Measurements from ENCODE around the gene ACO1. TPM values are rescaled to one million over a fixed set of nuclear protein-coding genes. Genes with fewer than 3 reads are reported as not detected.

The ACO1 gene
- total and polyA plus RNA-seq, 2 donors (not counting 3 experiments of a cell fraction or from before 2014, with no cell fraction given), result 51.6 to 54.1 TPM

GRCh38 chr9:32389365-32389764 is 4.9 kb downstream of the ACO1 start:
- Histone ChIP-seq H3K9me3 (replicated peaks; ENCODE audit: control insufficient read depth, insufficient read depth, low read length) (no peaks in the 10 kb centered on the region), H3K9me1 (replicated peaks; ENCODE audit: control insufficient read depth, extremely low read depth, insufficient read depth, low read length) (no peaks in the 10 kb centered on the region), H3K27me3 (ENCODE audit: control insufficient read depth in 2 of 2, insufficient read depth in 2 of 2, low read length in 2 of 2) (no peaks in the 10 kb centered on the region), H3K36me3 (ENCODE audit: control insufficient read depth in 2 of 2, extremely low read depth in 1 of 2, insufficient read depth in 2 of 2, low read length in 2 of 2) (no peaks in the 10 kb centered on the region), H3K4me1 (ENCODE audit: control insufficient read depth, extremely low read depth, insufficient read depth, low read length) (peaks cover 22% of the 10 kb centered on the region), H2AFZ (ENCODE audit: low read depth, low read length) (no peak overlapping the region), H4K20me1 (replicated peaks; ENCODE audit: control insufficient read depth, extremely low read depth, insufficient read depth, low read length) (no peaks in the 10 kb centered on the region), H3K4me2 (ENCODE audit: insufficient read depth, low read length) (no peak overlapping the region), H3K9ac (replicated peaks; ENCODE audit: extremely low read depth, insufficient read depth, low read length) (no peak overlapping the region), H3K27ac (ENCODE audit: insufficient read depth, low read depth, low read length) (no peak overlapping the region), H3K4me3 (replicated peaks in 1 of 3; ENCODE audit: insufficient read depth in 1 of 3, low read depth in 1 of 3, low read length in 3 of 3) (no peak overlapping the region), H3K79me2 (ENCODE audit: control insufficient read depth, insufficient read depth, low read length) (peaks cover 50% of the 10 kb centered on the region)
- intact Hi-C loops (cut with micrococcal nuclease) (no loop called here), dilution Hi-C loops (cut with MboI; ENCODE audit: extremely low pct_ligation_motif_present, low sequenced_read_pairs) (loop anchor here (25.0 kb wide), 1 partner anchor 173 kb away; the partner anchor contains the start of genes NDUFB6, SMIM27 and TOPORS)
- TF ChIP-seq MAX (IDR thresholded peaks at IDR 0.05; ENCODE audit: insufficient read depth, insufficient read length) (no peak), MYC (IDR thresholded peaks at IDR 0.05; ENCODE audit: low read depth, low read length) (no peak)
- BruUV-seq (replicated peaks), result no TSS peak
- FAIRE-seq (no peak), DNase-seq (ENCODE audit: low read depth, low spot score) (no peak)
- POLR2A ChIA-PET, result no interaction called here
- CTCF ChIA-PET, result interaction anchor here (0.9 to 8.7 kb wide), 3 partner anchors 9 to 42 kb away, joined by 3 to 105 read pairs (median 4); no protein-coding TSS in a partner anchor

- ChIA-PET POLR2A (interaction anchor here (0.7 kb wide), 1 partner anchor 10 kb away, joined by 3 read pairs; the partner anchor contains the start of gene ACO1), CTCF (interaction anchor here (1.4 to 6.4 kb wide), 5 partner anchors 9 to 132 kb away, joined by 4 to 71 read pairs (median 21); partner anchors contain the start of genes ACO1 and RIGI)
- dilution Hi-C loops (cut with MboI; ENCODE audit: extremely low pct_ligation_motif_present, low sequenced_read_pairs) (loop anchor here (25.0 kb wide), 1 partner anchor 168 kb away; the partner anchor contains the start of genes NDUFB6, SMIM27 and TOPORS), intact Hi-C loops (cut with micrococcal nuclease) (no loop called here)
- no peak overlapping the region for H3K4me2 ChIP-seq (ENCODE audit: insufficient read depth, low read length)
- H3K4me1 ChIP-seq (ENCODE audit: control insufficient read depth, extremely low read depth, insufficient read depth, low read length), result peaks cover 29% of the 10 kb centered on the region
- no peaks in the 10 kb centered on the region for H3K9me1 ChIP-seq (replicated peaks; ENCODE audit: control insufficient read depth, extremely low read depth, insufficient read depth, low read length)
- H3K36me3 ChIP-seq (ENCODE audit: control insufficient read depth in 2 of 2, extremely low read depth in 1 of 2, insufficient read depth in 2 of 2, low read length in 2 of 2), result no peaks in the 10 kb centered on the region
- no peaks in the 10 kb centered on the region for H3K27me3 ChIP-seq (ENCODE audit: control insufficient read depth in 2 of 2, insufficient read depth in 2 of 2, low read length in 2 of 2)
- no peak overlapping the region for H3K4me3 ChIP-seq (replicated peaks in 1 of 3; ENCODE audit: insufficient read depth in 1 of 3, low read depth in 1 of 3, low read length in 3 of 3)
- H2AFZ ChIP-seq (ENCODE audit: low read depth, low read length), result no peak overlapping the region
- no TSS peak for BruUV-seq (replicated peaks)
- no peak overlapping the region for H3K27ac ChIP-seq (ENCODE audit: insufficient read depth, low read depth, low read length)
- TF ChIP-seq MAX (IDR thresholded peaks at IDR 0.05; ENCODE audit: insufficient read depth, insufficient read length), result no peak
- no peak for TF ChIP-seq MYC (IDR thresholded peaks at IDR 0.05; ENCODE audit: low read depth, low read length)
- TF ChIP-seq POLR2AphosphoS5 (IDR thresholded peaks at IDR 0.05; ENCODE audit: insufficient read depth, low read depth, low read length), result no peak
- no peak for TF ChIP-seq FOS (IDR thresholded peaks at IDR 0.05; ENCODE audit: borderline replicate concordance, insufficient read depth, low read length)
- TF ChIP-seq POLR2A (IDR thresholded peaks at IDR 0.05; ENCODE audit: low read depth, low read length), result no peak
- TF ChIP-seq EZH2 (IDR thresholded peaks at IDR 0.05; ENCODE audit: borderline replicate concordance, low read depth, low read length, severe bottlenecking), result no peak
- TF ChIP-seq JUN (IDR thresholded peaks at IDR 0.05; ENCODE audit: borderline replicate concordance, insufficient read depth, insufficient read length, low read depth), result no peak
- no peak for TF ChIP-seq CTCF (IDR thresholded peaks at IDR 0.05; ENCODE audit: extremely low read depth in 1 of 2, insufficient read depth in 1 of 2, low read depth in 1 of 2, low read length in 2 of 2)
- no peak for TF ChIP-seq GATA2 (IDR thresholded peaks at IDR 0.05; ENCODE audit: insufficient read depth, insufficient read length, low read depth, low read length)
- no peak for FAIRE-seq
- H3K79me2 ChIP-seq (ENCODE audit: control insufficient read depth, insufficient read depth, low read length), result peaks cover 42% of the 10 kb centered on the region
- no peaks in the 10 kb centered on the region for H4K20me1 ChIP-seq (replicated peaks; ENCODE audit: control insufficient read depth, extremely low read depth, insufficient read depth, low read length)
- no peak for DNase-seq (ENCODE audit: low read depth, low spot score)
- no peak overlapping the region for H3K9ac ChIP-seq (replicated peaks; ENCODE audit: extremely low read depth, insufficient read depth, low read length)
- no peaks in the 10 kb centered on the region for H3K9me3 ChIP-seq (replicated peaks; ENCODE audit: control insufficient read depth, insufficient read depth, low read length)
Observed at GRCh38 chr9:32393911-32394310, 9.5 kb downstream of the ACO1 start.

Data from endothelial cell of umbilical vein (primary cell).